ENCODE results near the gene RBMS3. TPM values are rescaled to one million over a fixed set of nuclear protein-coding genes. Genes with fewer than 3 reads are reported as not detected.

The RBMS3 gene
- total and polyA plus RNA-seq, 2 of the 8 experiments (the other 6 are each of a cell fraction or from before 2014, with no cell fraction given) = 3.7 to 6.9 TPM

DNA sequence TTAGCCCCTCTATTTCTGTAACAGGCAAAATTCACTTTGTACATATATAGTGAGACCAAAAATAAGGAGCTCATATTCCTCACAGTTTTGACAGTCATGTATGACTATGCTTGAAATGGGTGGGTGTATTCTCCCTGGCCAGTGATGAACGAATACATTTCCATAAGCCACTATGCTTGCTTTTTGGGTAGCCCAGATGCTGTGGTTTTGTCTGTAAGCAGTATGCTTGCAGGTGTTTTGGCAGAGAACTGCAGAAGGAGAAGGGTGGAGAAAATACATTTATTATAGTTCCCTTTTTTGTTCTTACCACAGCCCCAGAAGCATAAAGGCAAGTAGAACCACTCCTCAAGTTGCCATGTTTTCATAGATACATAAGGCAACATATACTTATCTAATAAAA is 131.2 kb downstream of the RBMS3 start (continued):
- no peak for TF ChIP-seq FOSL1 (IDR thresholded peaks at IDR 0.05; ENCODE audit: insufficient read depth, low read depth, low read length)
- TF ChIP-seq, protein P1, sequence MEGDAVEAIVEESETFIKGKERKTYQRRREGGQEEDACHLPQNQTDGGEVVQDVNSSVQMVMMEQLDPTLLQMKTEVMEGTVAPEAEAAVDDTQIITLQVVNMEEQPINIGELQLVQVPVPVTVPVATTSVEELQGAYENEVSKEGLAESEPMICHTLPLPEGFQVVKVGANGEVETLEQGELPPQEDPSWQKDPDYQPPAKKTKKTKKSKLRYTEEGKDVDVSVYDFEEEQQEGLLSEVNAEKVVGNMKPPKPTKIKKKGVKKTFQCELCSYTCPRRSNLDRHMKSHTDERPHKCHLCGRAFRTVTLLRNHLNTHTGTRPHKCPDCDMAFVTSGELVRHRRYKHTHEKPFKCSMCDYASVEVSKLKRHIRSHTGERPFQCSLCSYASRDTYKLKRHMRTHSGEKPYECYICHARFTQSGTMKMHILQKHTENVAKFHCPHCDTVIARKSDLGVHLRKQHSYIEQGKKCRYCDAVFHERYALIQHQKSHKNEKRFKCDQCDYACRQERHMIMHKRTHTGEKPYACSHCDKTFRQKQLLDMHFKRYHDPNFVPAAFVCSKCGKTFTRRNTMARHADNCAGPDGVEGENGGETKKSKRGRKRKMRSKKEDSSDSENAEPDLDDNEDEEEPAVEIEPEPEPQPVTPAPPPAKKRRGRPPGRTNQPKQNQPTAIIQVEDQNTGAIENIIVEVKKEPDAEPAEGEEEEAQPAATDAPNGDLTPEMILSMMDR (IDR thresholded peaks at IDR 0.05; ENCODE audit: control extremely low read depth in 1 of 3, insufficient read depth in 1 of 3, low read depth in 1 of 3, low read length in 3 of 3) = no peak
- no peak for TF ChIP-seq RFX5 (IDR thresholded peaks at IDR 0.05; ENCODE audit: borderline replicate concordance, low read depth, low read length)
- TF ChIP-seq BRCA1 (IDR thresholded peaks at IDR 0.05; ENCODE audit: low read depth, low read length) = no peak
- TF ChIP-seq JUND (IDR thresholded peaks at IDR 0.05; ENCODE audit: low read length) = no peak
- no peak for TF ChIP-seq POU5F1 (IDR thresholded peaks at IDR 0.05; ENCODE audit: low read depth, low read length)
